Measurements from ENCODE around the gene NDFIP1.
A peak's percentile ranks its signal among the peaks of the same experiment; 100 is the strongest.

The NDFIP1 gene

DNA sequence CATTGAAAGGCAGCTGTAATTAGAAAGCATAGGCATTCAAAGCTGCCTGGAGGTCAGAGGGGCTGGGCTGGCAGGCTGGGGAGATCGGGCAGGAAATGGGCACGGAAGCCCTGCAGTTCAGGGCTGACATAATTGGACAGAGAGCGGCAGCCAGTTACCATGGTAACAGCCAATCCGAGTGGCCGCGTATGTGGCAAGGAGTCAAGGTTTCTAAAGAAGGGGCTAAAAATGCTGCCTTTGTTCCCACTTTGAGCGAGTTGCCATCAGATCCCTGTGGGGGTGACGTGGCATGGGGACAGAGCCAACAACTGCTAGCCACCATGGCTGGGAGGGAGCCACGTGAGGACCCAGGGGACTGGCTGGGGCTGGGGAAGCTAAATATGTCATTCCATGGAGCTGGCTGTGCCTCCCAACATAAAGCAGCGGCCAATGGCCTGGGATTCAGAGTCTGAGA is 44.7 kb upstream of the NDFIP1 start:
- ChIA-PET POLR2A (no interaction called here), CTCF (interaction anchor here (0.9 kb wide), 1 partner anchor 48 kb away, joined by 3 read pairs; no protein-coding TSS in a partner anchor)
- H3K9me3 ChIP-seq (ENCODE audit: control insufficient read depth, insufficient read depth, low read depth, low read length), result no peaks in the 10 kb centered on the region
- H3K4me3 ChIP-seq (ENCODE audit: low read depth, low read length), result no peak overlapping the region
- H3K27ac ChIP-seq (ENCODE audit: extremely low read depth, low read depth, low read length), result no peak overlapping the region
- H3K36me3 ChIP-seq (ENCODE audit: control insufficient read depth in 2 of 2, insufficient read depth in 1 of 2, low read length in 2 of 2), result no peaks in the 10 kb centered on the region
- TF ChIP-seq ZBTB8A (tag by site-specific recombination; IDR thresholded peaks at IDR 0.05) (peak; percentile 67), ZNF335 (tag by site-specific recombination; conservative IDR thresholded peaks at IDR 0.05) (peak; percentile 26; the same call in 1 of the 2 replicates), SP2 (tag by site-specific recombination; IDR thresholded peaks at IDR 0.05) (peak; percentile 22), ZNF155 (tag by site-specific recombination; IDR thresholded peaks at IDR 0.05) (no peak), HOXD13 (CRISPR knock-in tag; IDR thresholded peaks at IDR 0.05; ENCODE audit: borderline replicate concordance) (no peak)
- H3K4me1 ChIP-seq (ENCODE audit: control insufficient read depth, insufficient read depth, low read length), result no peaks in the 10 kb centered on the region; the same call in 1 of the 2 replicates

DNA sequence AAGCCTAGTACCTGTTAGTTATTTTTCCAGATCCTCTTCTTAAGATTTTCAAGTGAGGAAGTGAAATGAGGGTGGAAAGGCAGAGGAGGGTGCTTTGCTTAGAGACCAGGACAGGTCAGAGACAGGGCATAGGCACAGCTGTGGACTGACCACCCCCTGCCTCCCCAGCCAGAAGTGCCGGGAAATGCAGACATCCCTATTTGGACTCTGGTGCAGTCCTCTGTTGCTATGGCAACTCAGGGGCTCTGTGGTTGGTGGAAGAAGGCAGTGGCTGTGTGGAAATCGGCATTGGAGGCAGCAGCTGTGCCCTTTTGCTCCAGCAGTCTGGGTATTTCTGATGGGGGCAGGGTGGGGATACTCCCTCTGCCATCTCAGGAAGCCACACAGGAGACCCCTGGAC is 43.3 kb upstream of the NDFIP1 start:
- TF ChIP-seq SP2 (tag by site-specific recombination; IDR thresholded peaks at IDR 0.05), result no peak
- no peak for TF ChIP-seq TCF7L2 (IDR thresholded peaks at IDR 0.05; ENCODE audit: borderline replicate concordance, low read depth, low read length)
- no peak for TF ChIP-seq ZNF274 (IDR thresholded peaks at IDR 0.05; ENCODE audit: low read length)
- no peak for TF ChIP-seq ZNF274 (tag by site-specific recombination; IDR thresholded peaks at IDR 0.05; ENCODE audit: borderline replicate concordance)
- TF ChIP-seq ZNF394 (tag by site-specific recombination; IDR thresholded peaks at IDR 0.05; ENCODE audit: borderline replicate concordance), result no peak
- TF ChIP-seq ZNF514 (tag by site-specific recombination; IDR thresholded peaks at IDR 0.05), result no peak
- TF ChIP-seq, protein P1, sequence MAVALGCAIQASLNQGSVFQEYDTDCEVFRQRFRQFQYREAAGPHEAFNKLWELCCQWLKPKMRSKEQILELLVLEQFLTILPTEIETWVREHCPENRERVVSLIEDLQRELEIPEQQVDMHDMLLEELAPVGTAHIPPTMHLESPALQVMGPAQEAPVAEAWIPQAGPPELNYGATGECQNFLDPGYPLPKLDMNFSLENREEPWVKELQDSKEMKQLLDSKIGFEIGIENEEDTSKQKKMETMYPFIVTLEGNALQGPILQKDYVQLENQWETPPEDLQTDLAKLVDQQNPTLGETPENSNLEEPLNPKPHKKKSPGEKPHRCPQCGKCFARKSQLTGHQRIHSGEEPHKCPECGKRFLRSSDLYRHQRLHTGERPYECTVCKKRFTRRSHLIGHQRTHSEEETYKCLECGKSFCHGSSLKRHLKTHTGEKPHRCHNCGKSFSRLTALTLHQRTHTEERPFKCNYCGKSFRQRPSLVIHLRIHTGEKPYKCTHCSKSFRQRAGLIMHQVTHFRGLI (tag by site-specific recombination; IDR thresholded peaks at IDR 0.05), result no peak
- no peak for TF ChIP-seq KLF7 (tag by site-specific recombination; IDR thresholded peaks at IDR 0.05; ENCODE audit: borderline replicate concordance)
- no peak for TF ChIP-seq KLF9 (tag by site-specific recombination; IDR thresholded peaks at IDR 0.05; ENCODE audit: low read depth)
- CTCF ChIA-PET, result interaction anchor here (0.5 kb wide), 1 partner anchor 758 kb away, joined by 5 read pairs; no protein-coding TSS in a partner anchor
- POLR2A ChIA-PET, result no interaction called here

DNA sequence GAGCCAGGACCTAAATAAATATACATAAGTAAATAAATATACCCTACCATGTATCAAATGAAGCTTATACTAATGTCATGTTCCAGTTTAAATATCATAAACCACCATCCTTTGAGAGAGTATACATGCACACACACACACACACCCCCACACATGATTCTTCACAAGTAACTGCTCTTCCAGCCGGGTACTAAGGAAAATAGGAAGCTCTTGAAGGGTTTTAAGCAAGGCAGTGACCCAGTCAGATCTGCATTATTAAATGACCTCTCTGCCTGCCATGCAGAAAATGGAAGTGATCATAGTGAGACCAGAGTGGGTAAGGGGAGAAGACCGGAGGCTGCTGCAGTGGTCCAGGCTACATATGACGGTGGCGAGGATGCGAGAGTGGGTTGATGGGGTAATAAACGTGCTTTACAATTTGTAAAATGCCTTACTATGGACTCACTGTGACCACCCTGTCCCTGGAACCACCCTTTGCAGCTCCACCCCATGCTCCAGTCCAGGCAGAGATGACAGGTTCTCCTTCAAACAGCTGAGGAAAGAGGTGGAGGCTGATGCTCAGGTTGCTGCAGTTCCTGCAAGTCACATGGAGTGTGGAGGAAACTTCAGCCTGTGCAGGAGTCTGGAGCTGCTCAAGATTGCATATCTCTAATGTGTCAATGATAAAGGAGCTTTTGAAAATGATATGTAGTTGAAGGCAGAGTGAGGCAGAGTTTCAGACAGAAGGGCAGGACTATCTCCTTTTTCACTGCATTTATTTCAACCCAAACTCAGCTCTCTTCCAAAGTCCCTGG is 38.8 kb upstream of the NDFIP1 start:
- no peaks in the 10 kb centered on the region for H3K4me1 ChIP-seq (ENCODE audit: control insufficient read depth, insufficient read depth, low read length)
- TF ChIP-seq ZFHX2 (tag by site-specific recombination; conservative IDR thresholded peaks at IDR 0.05), result peak; percentile 35
- TF ChIP-seq ZNF394 (tag by site-specific recombination; IDR thresholded peaks at IDR 0.05; ENCODE audit: borderline replicate concordance), result no peak
- no peaks in the 10 kb centered on the region for H3K9me3 ChIP-seq (ENCODE audit: control insufficient read depth, insufficient read depth, low read depth, low read length)
- no peak overlapping the region for H3K27ac ChIP-seq (ENCODE audit: extremely low read depth, low read depth, low read length)
- H3K4me3 ChIP-seq (ENCODE audit: low read depth, low read length), result no peak overlapping the region
- POLR2A ChIA-PET, result no interaction called here
- H3K36me3 ChIP-seq (ENCODE audit: control insufficient read depth in 2 of 2, insufficient read depth in 1 of 2, low read length in 2 of 2), result no peaks in the 10 kb centered on the region
- CTCF ChIA-PET, result interaction anchor here (0.6 to 1.7 kb wide), 4 partner anchors 9 to 100 kb away, joined by 3 to 5 read pairs (median 4); no protein-coding TSS in a partner anchor

More for the DNA sequence above, 43.3 kb upstream of the NDFIP1 start:
- Histone ChIP-seq H3K27ac (ENCODE audit: extremely low read depth, low read depth, low read length) (no peak overlapping the region), H3K4me3 (ENCODE audit: low read depth, low read length) (no peak overlapping the region), H3K36me3 (ENCODE audit: control insufficient read depth in 2 of 2, insufficient read depth in 1 of 2, low read length in 2 of 2) (no peaks in the 10 kb centered on the region), H3K4me1 (ENCODE audit: control insufficient read depth, insufficient read depth, low read length) (no peaks in the 10 kb centered on the region; the same call in 1 of the 2 replicates), H3K9me3 (ENCODE audit: control insufficient read depth, insufficient read depth, low read depth, low read length) (no peaks in the 10 kb centered on the region)

DNA sequence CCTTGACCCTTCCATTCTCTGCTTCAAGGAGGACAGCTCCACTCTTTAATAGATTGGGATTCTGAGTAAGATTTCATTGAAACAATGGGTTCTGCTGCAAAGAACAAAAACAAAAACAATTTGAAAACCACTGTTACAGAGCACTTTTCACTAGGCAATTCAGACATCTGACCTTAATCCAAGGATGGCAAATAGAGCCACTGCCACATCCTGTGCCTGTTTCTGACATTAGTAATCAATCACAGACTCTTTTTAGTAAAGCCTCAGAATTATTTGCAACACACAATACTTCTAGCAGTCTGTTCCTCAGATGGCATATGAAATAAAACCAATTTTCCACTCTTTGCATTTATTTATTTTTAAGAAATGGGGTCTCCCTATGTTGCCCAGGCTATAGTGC is 37.8 kb upstream of the NDFIP1 start:
- Histone ChIP-seq H3K27ac (ENCODE audit: extremely low read depth, low read depth, low read length) (no peak overlapping the region), H3K9me3 (ENCODE audit: control insufficient read depth, insufficient read depth, low read depth, low read length) (no peaks in the 10 kb centered on the region), H3K4me1 (ENCODE audit: control insufficient read depth, insufficient read depth, low read length) (no peaks in the 10 kb centered on the region), H3K4me3 (ENCODE audit: low read depth, low read length) (no peak overlapping the region), H3K36me3 (ENCODE audit: control insufficient read depth in 2 of 2, insufficient read depth in 1 of 2, low read length in 2 of 2) (no peaks in the 10 kb centered on the region)
- ChIA-PET CTCF (interaction anchor here (0.7 to 1.7 kb wide), 3 partner anchors 10 to 56 kb away, joined by 3 to 5 read pairs (median 4); no protein-coding TSS in a partner anchor), POLR2A (no interaction called here)
- no peak for TF ChIP-seq ZNF138 (tag by site-specific recombination; IDR thresholded peaks at IDR 0.05; ENCODE audit: borderline replicate concordance)
- TF ChIP-seq SP3 (tag by site-specific recombination; IDR thresholded peaks at IDR 0.05), result no peak
- TF ChIP-seq, protein P2, sequence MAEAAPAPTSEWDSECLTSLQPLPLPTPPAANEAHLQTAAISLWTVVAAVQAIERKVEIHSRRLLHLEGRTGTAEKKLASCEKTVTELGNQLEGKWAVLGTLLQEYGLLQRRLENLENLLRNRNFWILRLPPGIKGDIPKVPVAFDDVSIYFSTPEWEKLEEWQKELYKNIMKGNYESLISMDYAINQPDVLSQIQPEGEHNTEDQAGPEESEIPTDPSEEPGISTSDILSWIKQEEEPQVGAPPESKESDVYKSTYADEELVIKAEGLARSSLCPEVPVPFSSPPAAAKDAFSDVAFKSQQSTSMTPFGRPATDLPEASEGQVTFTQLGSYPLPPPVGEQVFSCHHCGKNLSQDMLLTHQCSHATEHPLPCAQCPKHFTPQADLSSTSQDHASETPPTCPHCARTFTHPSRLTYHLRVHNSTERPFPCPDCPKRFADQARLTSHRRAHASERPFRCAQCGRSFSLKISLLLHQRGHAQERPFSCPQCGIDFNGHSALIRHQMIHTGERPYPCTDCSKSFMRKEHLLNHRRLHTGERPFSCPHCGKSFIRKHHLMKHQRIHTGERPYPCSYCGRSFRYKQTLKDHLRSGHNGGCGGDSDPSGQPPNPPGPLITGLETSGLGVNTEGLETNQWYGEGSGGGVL (tag by site-specific recombination; IDR thresholded peaks at IDR 0.05), result no peak
- TF ChIP-seq ZBTB17 (tag by site-specific recombination; IDR thresholded peaks at IDR 0.05), result peak; percentile 75
- TF ChIP-seq ZBTB21 (tag by site-specific recombination; IDR thresholded peaks at IDR 0.05), result no peak

Data from HEK293 (cell line).